ENCODE data around the gene MAD2L1BP.
"Not testable (repeated sequence)": the region's sequence is repeated elsewhere in the genome, so short reads cannot be mapped to it uniquely, and the experiment has no call there.

MAD2L1BP gene

GRCh38 chr6:43635387-43636307, at the start of gene MAD2L1BP:
Gene MAD2L1BP, plus strand, starts transcription at chr6:43635840. Its CDS starts 36 bp downstream, at chr6:43635876.
- peak; percentile 87 for DNase-seq

- DNase-seq: no peak
Observed at GRCh38 chr6:43588194-43588593, 47.4 kb upstream of the MAD2L1BP start.

GRCh38 chr6:43589564-43589963, 46.1 kb upstream of the MAD2L1BP start:
- not testable (repeated sequence) for DNase-seq

- DNase-seq: no peak
Observed at GRCh38 chr6:43593938-43594337, 41.7 kb upstream of the MAD2L1BP start.

GRCh38 chr6:43600595-43600994, 35.0 kb upstream of the MAD2L1BP start:
- DNase-seq: no peak

- DNase-seq: no peak
Observed at GRCh38 chr6:43604174-43604573, 31.5 kb upstream of the MAD2L1BP start.

GRCh38 chr6:43606019-43606418, 29.6 kb upstream of the MAD2L1BP start:
- DNase-seq: no peak

GRCh38 chr6:43608310-43608763, 27.3 kb upstream of the MAD2L1BP start:
- peak; percentile 52 for DNase-seq

GRCh38 chr6:43608807-43609206, 26.8 kb upstream of the MAD2L1BP start:
- DNase-seq: no peak

- no peak for DNase-seq
Observed at GRCh38 chr6:43609402-43609801, 26.2 kb upstream of the MAD2L1BP start.

GRCh38 chr6:43610431-43610830, 25.2 kb upstream of the MAD2L1BP start:
- no peak for DNase-seq

- DNase-seq: no peak
Observed at GRCh38 chr6:43613721-43614395, 21.8 kb upstream of the MAD2L1BP start.

GRCh38 chr6:43614396-43614730, 21.3 kb upstream of the MAD2L1BP start:
- no peak for DNase-seq

GRCh38 chr6:43616725-43617472, 18.7 kb upstream of the MAD2L1BP start:
- DNase-seq: no peak

GRCh38 chr6:43621078-43621835, 14.4 kb upstream of the MAD2L1BP start:
- no peak for DNase-seq

- no peak for DNase-seq
Observed at GRCh38 chr6:43621836-43622180, 13.8 kb upstream of the MAD2L1BP start.

GRCh38 chr6:43622541-43622940, 13.1 kb upstream of the MAD2L1BP start:
- DNase-seq: no peak

- DNase-seq: no peak
Observed at GRCh38 chr6:43623880-43624785, 11.5 kb upstream of the MAD2L1BP start.

GRCh38 chr6:43624786-43625288, 10.8 kb upstream of the MAD2L1BP start:
- DNase-seq: no peak

- DNase-seq: no peak
Observed at GRCh38 chr6:43625393-43625992, 10.1 kb upstream of the MAD2L1BP start.
